ENCODE data around the gene PASD1.

DNA sequence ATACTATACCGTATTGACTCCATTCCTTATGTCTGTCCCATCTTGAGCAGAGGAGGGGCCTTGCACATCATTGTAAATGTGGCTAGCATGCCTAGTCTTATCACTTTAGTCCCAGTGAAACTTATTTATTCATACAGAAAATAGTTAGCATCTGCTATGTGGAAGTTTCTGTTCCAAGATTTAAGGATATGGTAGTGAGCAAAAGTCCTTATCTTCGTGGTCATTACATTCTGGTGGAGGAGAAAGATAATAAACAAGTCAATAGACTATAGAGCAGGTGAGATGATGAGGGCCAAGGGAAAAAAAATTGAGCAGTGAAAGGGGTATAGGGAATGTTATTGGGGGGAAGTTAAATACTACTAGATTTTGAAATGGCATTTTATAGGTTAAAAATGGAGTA, 68.3 kb downstream of the PASD1 start:
- TF ChIP-seq, protein P1, sequence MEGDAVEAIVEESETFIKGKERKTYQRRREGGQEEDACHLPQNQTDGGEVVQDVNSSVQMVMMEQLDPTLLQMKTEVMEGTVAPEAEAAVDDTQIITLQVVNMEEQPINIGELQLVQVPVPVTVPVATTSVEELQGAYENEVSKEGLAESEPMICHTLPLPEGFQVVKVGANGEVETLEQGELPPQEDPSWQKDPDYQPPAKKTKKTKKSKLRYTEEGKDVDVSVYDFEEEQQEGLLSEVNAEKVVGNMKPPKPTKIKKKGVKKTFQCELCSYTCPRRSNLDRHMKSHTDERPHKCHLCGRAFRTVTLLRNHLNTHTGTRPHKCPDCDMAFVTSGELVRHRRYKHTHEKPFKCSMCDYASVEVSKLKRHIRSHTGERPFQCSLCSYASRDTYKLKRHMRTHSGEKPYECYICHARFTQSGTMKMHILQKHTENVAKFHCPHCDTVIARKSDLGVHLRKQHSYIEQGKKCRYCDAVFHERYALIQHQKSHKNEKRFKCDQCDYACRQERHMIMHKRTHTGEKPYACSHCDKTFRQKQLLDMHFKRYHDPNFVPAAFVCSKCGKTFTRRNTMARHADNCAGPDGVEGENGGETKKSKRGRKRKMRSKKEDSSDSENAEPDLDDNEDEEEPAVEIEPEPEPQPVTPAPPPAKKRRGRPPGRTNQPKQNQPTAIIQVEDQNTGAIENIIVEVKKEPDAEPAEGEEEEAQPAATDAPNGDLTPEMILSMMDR (IDR thresholded peaks at IDR 0.05), result no peak
- no peak for TF ChIP-seq POLR2AphosphoS5 (IDR thresholded peaks at IDR 0.05; ENCODE audit: low read depth, low read length)

Data from Panc1 (cell line).